AG09309 (cell line): ENCODE measurements around the gene RIPOR2.

Source experiments
- DNase-seq: peaks from one replicate; pipeline ENCODE4 v3.0.0-alpha.2; 2010; ENCODE audit warnings: low read depth
- H3K4me3 ChIP-seq: 2 replicates; pipeline ENCODE4 v1.5.1; 2011; ENCODE audit warnings: mild to moderate bottlenecking, low read depth, low read length, moderate library complexity; ENCODE audit not compliant: control insufficient read depth
- CTCF ChIP-seq: IDR thresholded peaks from 2 replicates; pipeline ENCODE4 v1.5.1; 2011; ENCODE audit warnings: mild to moderate bottlenecking, low read depth, low read length, inconsistent platforms; ENCODE audit not compliant: insufficient read depth, control insufficient read depth; ENCODE audit errors: missing control alignments

The RIPOR2 gene

GRCh38 chr6:24926192-24926591 lies 9.6 kb downstream of the RIPOR2 start:
- H3K4me3 ChIP-seq: no peak overlapping the region
- DNase-seq: no peak
- no peak for TF ChIP-seq CTCF

GRCh38 chr6:24925661-24926060 lies 10.1 kb downstream of the RIPOR2 start:
- no peak for TF ChIP-seq CTCF
- no peak overlapping the region for H3K4me3 ChIP-seq
- no peak for DNase-seq

GRCh38 chr6:24924580-24925356 lies 11.0 kb downstream of the RIPOR2 start:
- no peak for DNase-seq
- H3K4me3 ChIP-seq: no peak overlapping the region
- TF ChIP-seq CTCF: no peak

GRCh38 chr6:24923885-24924401 lies 11.8 kb downstream of the RIPOR2 start:
- no peak for DNase-seq
- TF ChIP-seq CTCF: no peak
- H3K4me3 ChIP-seq: no peak overlapping the region

- TF ChIP-seq CTCF: no peak
- no peak for DNase-seq
These were observed 12.9 kb downstream of the RIPOR2 start for GRCh38 chr6:24922814-24923213.

GRCh38 chr6:24922170-24922569 lies 13.6 kb downstream of the RIPOR2 start:
- DNase-seq: no peak
- no peak overlapping the region for H3K4me3 ChIP-seq
- TF ChIP-seq CTCF: no peak

More at GRCh38 chr6:24922814-24923213, 12.9 kb downstream of the RIPOR2 start:
- H3K4me3 ChIP-seq: no peak overlapping the region

- DNase-seq: no peak
- no peak for TF ChIP-seq CTCF
- H3K4me3 ChIP-seq: no peak overlapping the region
These were observed 15.6 kb downstream of the RIPOR2 start for GRCh38 chr6:24920136-24920535.
